ENCODE data around the gene EVA1C.
A peak's percentile ranks its signal among the peaks of the same experiment; 100 is the strongest.
"Not testable (repeated sequence)": the region's sequence is repeated elsewhere in the genome, so short reads cannot be mapped to it uniquely, and the experiment has no call there.

The EVA1C gene

GRCh38 chr21:32390537-32391224 is 21.8 kb upstream of the EVA1C start:
- not testable (repeated sequence) for DNase-seq

DNA sequence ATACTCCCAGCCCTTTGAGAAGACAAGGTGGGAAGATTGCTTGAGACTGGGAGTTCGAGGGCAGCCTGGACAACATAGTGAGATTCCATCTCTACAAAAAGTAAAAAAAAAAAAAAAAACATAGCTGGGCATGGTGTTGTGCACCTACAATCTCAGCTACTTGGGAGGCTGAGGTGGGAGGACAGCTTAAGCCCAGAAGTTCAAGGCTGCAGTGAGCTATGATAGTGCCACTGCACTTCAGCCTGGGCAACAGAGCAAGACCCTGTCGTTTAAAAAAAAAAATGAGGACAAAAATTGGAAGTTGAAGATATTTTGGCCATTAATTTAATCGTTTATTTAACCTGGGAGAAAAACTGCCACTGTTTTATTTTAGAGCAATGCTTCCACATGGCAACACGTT is 20.8 kb upstream of the EVA1C start:
- DNase-seq: no peak

GRCh38 chr21:32392299-32392879 is 20.1 kb upstream of the EVA1C start:
- DNase-seq: peak; percentile 4

- DNase-seq: peak; percentile 77
These were observed 19.4 kb upstream of the EVA1C start, which contains the start of gene URB1 for GRCh38 chr21:32392880-32393676. Gene URB1 (minus strand): TSS chr21:32393012. CDS start chr21:32392910, 102 bp downstream.

DNA sequence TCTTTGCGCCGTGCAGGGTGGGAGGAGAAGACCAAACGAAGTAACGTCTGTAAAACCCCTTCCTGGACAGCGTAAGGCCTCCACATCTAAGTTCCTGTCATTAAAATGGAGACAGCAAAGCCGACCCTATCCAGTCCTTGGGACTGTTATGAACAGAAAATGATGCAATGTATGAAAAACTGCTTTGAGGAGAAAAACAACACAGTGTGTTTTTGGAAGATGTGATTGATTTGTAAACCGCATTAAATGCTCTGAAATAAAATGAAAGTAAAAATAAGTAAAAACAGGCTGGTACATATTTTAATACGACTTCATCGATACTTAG is 18.9 kb upstream of the EVA1C start:
- no peak for DNase-seq

- DNase-seq: peak; percentile 66
These were observed 9.2 kb upstream of the EVA1C start for GRCh38 chr21:32403201-32403777.

GRCh38 chr21:32406405-32406804 is 6.1 kb upstream of the EVA1C start:
- no peak for DNase-seq

- DNase-seq: no peak
These were observed 2.2 kb upstream of the EVA1C start for GRCh38 chr21:32410291-32410690.

DNA sequence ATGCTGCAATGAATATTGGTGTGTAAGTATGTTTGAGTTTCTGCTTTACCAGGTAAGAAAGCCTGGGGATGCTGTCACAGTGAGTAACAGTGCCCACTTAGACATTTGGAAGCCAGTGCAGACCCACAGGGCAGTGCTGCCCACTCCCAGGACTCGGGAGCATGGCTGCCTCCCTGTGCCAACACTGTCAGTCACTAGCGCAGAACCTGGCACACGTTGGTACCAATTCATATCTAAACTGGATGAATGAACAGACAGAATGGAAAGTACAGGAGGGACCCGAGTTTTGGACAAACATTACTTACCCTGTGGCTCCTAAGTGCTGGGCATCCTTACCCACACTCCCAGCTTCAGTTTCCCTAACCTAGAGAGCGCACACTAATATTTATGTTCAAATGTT is 1.6 kb upstream of the EVA1C start:
- DNase-seq: no peak

DNA sequence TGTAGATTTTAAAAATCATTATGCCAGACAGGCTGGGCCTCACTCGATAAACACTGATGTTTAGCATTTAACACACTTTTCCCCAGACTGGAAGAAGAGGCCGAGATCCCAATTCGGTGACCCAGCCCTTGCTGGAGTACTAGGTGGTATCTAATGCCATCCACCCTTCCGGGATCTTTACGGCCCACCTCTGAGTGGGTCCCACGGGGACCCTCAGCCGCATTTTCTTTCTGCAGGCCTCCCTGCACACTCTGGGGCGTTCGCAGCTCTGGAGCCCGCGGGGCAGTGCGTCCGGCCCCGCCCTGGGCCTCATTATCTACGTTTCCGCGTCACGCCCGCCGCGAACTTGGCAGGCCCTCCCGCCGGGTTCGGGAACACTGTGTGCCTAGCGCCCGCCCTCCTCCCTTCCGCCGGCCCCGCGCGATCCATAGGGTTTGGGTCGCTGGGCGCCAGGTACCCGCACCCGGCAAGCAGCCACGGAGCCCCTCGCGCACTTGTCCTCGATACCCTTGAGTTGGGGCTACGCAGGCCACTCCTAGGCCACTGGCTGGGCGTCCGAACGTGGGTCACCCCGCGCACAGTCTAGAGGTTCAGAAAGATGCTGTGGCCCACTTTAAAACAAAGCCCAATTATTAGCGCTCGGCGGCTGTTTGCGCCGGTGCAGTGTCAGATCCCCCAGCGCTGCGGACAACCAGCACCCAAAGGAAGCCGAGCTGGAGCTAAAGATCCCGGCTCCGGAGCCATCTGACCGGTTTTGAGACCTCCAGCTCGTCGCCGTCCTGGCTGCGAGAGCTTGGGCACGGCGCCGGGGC is 950 bp upstream of the EVA1C start:
- peak; percentile 16 for DNase-seq

DNA sequence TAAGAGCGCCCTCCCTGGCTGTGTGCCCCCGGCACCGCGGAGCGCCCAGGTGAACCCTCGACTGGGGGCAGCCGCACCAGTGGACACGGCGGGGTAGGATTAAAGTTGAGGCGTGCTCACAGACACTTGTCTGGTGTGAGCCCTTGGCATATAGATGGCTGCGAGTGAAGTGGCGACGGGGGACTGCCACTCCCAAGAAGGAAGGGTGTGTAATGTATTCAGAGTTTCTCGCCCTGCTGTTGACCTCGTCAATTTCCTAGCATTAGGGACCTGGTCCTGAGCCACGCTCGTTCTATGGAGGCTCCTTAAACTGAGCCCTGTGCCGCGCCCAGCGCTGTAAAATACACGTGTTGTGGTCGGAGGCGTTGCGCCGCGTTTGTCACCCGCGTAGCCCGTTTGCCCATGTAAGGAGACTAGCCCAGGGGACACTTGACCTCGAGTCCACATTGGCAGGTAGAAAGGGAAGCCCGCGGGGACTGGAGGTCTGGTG is 554 bp downstream of the EVA1C start:
- no peak for DNase-seq

DNA sequence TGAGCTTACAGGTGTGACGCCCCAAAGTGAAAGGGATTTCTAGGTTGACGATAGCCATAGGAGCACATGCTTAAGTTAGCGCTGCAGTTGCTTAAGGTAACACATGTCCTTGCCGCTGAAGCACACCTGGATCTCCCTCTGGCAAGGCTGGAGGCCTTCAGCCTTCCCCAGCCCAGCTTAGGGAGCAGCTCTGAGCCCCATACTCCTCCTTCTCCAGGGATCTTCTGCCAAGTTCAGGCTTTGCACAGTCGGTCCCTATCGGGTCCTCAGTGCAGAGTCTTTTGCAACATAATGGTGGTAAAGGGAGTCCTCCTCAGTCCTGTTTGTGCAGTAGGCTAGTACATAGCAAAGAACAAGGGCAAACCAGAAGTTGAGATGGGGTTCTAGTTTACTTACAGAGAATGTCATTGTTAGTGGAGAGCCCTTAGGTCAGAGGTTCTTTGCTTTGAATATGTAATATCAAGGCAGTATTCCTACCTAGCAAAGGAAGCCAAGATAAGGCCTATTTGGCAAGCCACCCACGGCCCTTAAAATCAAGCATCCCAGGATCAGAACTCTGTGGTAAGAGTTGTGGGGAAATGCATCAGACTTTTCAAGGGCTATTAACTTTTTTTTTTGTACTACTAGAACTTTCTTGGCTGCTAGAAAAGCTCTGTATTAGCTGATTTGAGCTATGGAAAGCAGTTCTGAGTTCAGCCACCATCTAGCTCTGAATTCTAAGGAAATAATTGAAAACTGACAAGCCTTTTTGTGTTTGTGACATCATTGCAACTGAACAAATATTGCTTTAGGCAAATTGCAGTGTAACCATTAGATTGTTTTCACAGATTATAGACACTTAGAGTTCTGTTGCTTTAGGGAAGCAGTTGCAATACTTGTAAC is 1.4 kb downstream of the EVA1C start:
- DNase-seq: no peak

DNA sequence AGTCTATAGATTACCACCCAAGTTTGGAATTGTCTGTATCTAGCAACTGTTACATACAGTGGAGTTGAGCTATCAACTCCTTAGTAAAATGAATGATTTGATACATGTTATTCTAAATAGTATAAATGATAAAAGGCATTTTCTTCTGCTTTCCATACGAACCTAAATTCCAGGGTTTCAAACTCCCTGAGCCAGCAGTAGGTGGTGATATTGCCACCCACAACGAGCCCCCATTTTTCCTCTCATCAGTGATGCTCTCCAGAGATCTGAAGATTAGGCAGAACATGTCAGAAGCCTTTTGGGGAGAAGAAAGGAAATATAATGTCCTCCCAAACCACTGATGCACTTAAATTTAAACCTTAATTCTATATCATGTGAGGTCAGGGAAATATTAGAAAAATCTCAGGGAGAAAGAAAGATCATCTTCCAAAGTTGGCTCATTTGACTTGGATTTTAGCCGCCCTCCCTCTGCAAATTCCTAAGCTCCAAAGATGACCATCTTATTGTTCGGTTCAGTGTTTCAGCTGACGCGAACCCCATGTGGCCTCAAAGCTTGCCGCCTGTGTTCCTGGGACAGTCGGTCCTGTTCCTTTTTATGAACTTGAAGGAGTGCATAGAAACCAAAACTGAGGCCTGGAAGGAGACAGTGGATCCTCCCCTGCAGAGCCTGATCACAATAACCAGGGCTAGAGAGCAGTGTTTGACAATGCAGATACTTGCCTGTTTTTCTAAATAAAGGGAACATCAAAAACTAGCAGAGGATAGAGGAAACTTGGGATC is 2.3 kb downstream of the EVA1C start:
- DNase-seq: peak; percentile 23

GRCh38 chr21:32415451-32416398 is 3.2 kb downstream of the EVA1C start:
- DNase-seq: no peak

- DNase-seq: no peak
These were observed 5.6 kb downstream of the EVA1C start for GRCh38 chr21:32418146-32418545.

DNA sequence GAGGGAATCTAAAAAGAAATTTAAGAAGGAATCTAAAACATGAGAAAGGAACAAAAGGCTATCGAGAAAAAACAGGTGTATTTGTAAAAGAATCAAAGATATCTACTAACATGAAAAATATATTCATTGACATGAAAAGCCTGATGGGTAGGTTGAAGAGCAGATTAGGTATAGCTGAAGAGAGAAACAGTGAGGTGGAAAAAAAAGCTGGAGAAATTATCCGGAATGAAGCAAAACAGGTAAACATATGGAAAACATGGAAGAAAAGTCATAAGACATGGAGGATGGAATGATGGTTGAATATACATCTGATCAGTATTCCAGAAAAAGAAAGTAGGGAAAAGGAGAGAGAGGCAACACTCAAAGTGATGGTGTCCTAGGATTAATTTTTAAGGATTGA is 9.6 kb downstream of the EVA1C start:
- DNase-seq: no peak

- peak; percentile 82 for DNase-seq
These were observed 11.0 kb downstream of the EVA1C start for GRCh38 chr21:32423320-32424190.

- DNase-seq: no peak
These were observed 11.7 kb downstream of the EVA1C start for GRCh38 chr21:32424191-32424535.

Measured in fibroblast of skin of back (primary cell).